ENCODE results near the gene PCDHGB5.
"Not testable (repeated sequence)": the region's sequence is repeated elsewhere in the genome, so short reads cannot be mapped to it uniquely, and the experiment has no call there.

The PCDHGB5 gene

GRCh38 chr5:141388661-141389060 is 9.1 kb upstream of the PCDHGB5 start:
- ChIA-PET CTCF (no interaction called here), POLR2A (no interaction called here)
- no peak for DNase-seq (ENCODE audit: extremely low spot score)
- TF ChIP-seq ELF4 (IDR thresholded peaks at IDR 0.05): no peak
- TF ChIP-seq TARDBP (IDR thresholded peaks at IDR 0.05): no peak
- no peak for TF ChIP-seq CTBP1 (IDR thresholded peaks at IDR 0.05; ENCODE audit: borderline replicate concordance)
- TF ChIP-seq PKNOX1 (IDR thresholded peaks at IDR 0.05): no peak
- TF ChIP-seq NFRKB (IDR thresholded peaks at IDR 0.05): no peak
- TF ChIP-seq LEF1 (IDR thresholded peaks at IDR 0.05; ENCODE audit: borderline replicate concordance): no peak
- no peak for TF ChIP-seq FOXK2 (IDR thresholded peaks at IDR 0.05)

DNA sequence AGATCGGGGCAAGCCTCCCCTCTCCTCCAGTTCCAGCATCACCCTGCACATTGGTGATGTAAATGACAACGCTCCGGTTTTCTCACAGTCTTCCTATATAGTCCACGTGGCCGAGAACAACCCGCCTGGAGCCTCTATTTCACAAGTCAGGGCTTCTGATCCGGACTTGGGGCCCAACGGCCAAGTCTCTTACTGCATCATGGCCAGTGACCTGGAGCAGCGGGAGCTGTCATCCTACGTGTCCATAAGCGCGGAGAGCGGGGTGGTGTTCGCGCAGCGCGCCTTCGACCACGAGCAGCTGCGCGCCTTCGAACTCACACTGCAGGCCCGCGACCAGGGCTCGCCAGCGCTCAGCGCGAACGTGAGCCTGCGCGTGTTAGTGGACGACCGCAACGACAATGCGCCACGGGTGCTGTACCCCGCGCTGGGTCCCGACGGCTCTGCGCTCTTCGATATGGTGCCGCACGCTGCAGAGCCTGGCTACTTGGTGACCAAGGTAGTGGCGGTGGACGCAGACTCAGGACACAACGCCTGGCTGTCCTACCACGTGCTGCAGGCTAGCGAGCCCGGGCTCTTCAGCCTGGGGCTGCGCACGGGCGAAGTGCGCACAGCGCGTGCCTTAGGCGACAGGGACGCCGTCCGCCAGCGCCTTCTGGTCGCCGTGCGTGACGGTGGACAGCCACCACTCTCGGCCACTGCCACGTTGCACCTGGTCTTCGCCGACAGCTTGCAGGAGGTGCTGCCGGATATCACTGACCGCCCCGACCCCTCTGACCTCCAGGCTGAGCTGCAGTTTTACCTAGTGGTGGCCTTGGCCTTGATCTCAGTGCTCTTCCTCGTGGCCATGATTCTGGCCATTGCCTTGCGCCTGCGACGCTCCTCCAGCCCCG is 8.3 kb upstream of the PCDHGB5 start:
- no peak for DNase-seq (ENCODE audit: extremely low spot score)
- TF ChIP-seq ARNT (IDR thresholded peaks at IDR 0.05) (no peak), CTBP1 (IDR thresholded peaks at IDR 0.05; ENCODE audit: borderline replicate concordance) (no peak), FOXM1 (IDR thresholded peaks at IDR 0.05; ENCODE audit: borderline replicate concordance) (no peak), SUZ12 (IDR thresholded peaks at IDR 0.05) (no peak), HDGF (IDR thresholded peaks at IDR 0.05; ENCODE audit: borderline replicate concordance) (no peak), ZNF384 (IDR thresholded peaks at IDR 0.05) (no peak), ELF4 (IDR thresholded peaks at IDR 0.05) (no peak)
- ChIA-PET POLR2A (no interaction called here), CTCF (interaction anchor here (0.6 kb wide), 2 partner anchors 59 to 155 kb away, joined by 3 read pairs; partner anchors contain the start of gene PCDHGA1)

DNA sequence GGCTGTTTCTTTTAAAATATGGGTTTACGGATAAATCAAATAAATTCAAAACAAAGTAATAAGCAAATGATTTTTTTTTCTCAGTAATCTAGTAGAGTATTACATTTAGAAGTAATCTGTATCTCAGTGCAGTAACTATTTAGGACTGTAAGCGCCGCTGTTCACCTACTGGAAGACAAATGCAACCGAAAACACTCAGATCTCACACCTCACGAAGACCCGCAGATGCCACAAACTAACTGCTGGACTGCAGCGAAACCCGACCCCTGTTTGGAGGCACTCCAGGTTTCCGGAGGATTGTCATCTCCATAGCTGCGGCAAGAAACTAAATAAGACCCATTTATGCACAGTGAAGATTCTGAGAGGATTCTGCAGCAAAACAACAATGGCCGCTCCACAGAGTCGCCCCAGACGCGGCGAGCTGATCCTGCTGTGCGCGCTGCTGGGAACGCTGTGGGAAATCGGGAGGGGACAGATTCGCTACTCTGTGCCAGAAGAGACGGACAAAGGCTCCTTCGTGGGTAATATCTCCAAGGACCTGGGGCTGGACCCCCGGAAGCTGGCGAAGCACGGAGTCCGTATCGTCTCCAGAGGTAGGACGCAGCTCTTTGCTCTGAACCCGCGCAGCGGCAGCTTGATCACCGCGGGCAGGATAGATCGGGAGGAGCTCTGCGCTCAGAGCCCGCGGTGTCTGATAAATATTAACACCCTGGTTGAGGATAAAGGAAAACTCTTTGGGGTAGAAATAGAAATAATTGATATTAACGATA is 5.1 kb upstream of the PCDHGB5 start, which contains the start of gene PCDHGA8:
TSS of gene PCDHGA8 (plus strand) at position 205 of the 770 bp plus-strand sequence. CDS start at position 386, 181 bp downstream.
- TF ChIP-seq PKNOX1 (IDR thresholded peaks at IDR 0.05) (no peak), L3MBTL2 (conservative IDR thresholded peaks at IDR 0.05) (peak; percentile 59; the same call in 1 of the 2 replicates)
- DNase-seq (ENCODE audit: extremely low spot score): no peak
- CTCF ChIA-PET: no interaction called here
- POLR2A ChIA-PET: no interaction called here

- ChIA-PET POLR2A (no interaction called here), CTCF (no interaction called here)
- DNase-seq (ENCODE audit: extremely low spot score): no peak
- TF ChIP-seq FOXA1 (IDR thresholded peaks at IDR 0.05) (no peak), ARNT (IDR thresholded peaks at IDR 0.05) (no peak), BHLHE40 (IDR thresholded peaks at IDR 0.05; ENCODE audit: borderline replicate concordance) (no peak), FOXK2 (IDR thresholded peaks at IDR 0.05) (no peak), PKNOX1 (IDR thresholded peaks at IDR 0.05) (no peak), SUZ12 (IDR thresholded peaks at IDR 0.05) (no peak), ELF4 (IDR thresholded peaks at IDR 0.05) (no peak), SP1 (IDR thresholded peaks at IDR 0.05) (no peak), NFRKB (IDR thresholded peaks at IDR 0.05) (no peak)
These were observed 4.5 kb upstream of the PCDHGB5 start for GRCh38 chr5:141393267-141393666.

- POLR2A ChIA-PET; DNase-seq (ENCODE audit: extremely low spot score); CTCF ChIA-PET: not testable (repeated sequence)
These were observed 3.2 kb upstream of the PCDHGB5 start for GRCh38 chr5:141394401-141395187.

GRCh38 chr5:141398608-141399007 is 861 bp downstream of the PCDHGB5 start:
- TF ChIP-seq ZNF384 (IDR thresholded peaks at IDR 0.05) (no peak), FOXK2 (IDR thresholded peaks at IDR 0.05) (no peak), FOXM1 (IDR thresholded peaks at IDR 0.05; ENCODE audit: borderline replicate concordance) (no peak), FOXA1 (IDR thresholded peaks at IDR 0.05) (no peak)
- no peak for DNase-seq (ENCODE audit: extremely low spot score)
- ChIA-PET CTCF (no interaction called here), POLR2A (no interaction called here)
